ENCODE data around the gene UIMC1.

UIMC1 gene

DNA sequence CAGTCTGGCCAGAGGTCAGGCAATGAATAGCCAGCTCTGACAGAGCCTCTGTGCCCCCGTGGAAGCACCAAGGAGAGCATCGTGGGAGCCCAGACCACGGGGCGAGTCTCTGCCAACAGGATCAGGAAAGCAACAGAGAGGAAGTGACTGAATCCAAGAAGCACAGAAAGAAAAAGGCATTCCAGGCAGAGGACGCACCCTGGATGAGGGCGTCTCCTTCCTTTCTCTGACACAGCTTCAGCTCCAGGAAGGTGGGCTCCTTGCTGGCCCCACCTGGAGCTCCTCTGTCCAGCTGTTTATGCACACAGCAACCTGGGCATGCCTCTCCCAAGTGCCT lies 124.0 kb downstream of the UIMC1 start:
- H3K27me3 ChIP-seq (ENCODE audit: low read depth, low read length): no peaks in the 10 kb centered on the region
- H3K36me3 ChIP-seq (ENCODE audit: control insufficient read depth in 1 of 2, insufficient read depth in 2 of 2, low read length in 2 of 2): no peaks in the 10 kb centered on the region
- no peak overlapping the region for H3K27ac ChIP-seq (ENCODE audit: low read length)

DNA sequence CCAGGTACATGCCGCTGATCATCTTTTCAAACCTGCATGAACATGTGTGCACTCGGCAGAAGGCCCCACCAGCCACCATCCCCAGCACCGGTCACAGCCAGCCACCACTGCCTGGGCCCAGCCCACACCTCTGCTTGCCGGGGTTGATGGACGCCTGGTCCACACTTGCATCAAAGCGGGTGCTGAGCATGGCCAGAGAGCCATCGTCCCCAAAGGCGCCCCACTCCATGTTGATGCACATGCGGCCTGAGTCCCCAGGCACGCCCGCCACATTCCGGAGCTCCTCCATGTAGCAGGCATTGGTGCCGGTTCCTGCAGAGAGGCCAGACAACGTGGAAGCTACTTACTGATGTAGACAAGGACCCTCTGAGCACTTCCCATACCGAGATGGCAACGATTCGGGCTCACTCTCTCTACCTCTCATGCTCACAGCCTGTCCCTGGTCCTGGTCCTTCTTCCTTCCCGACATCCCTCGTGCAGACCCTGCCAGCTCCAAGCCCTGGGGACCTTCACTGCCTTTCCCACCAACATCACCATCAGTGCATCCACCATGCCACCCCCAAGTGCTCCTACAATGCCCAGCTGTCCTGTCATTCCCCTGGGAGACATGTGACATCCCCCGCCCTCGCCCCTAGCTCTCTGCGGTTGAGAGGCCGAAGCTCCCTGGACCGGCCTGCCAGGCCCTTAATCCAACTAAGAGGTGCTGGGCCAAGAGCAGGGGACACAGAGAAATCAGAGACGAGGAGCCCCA lies 124.6 kb downstream of the UIMC1 start:
- Histone ChIP-seq H3K27me3 (ENCODE audit: low read depth, low read length) (no peaks in the 10 kb centered on the region), H3K36me3 (ENCODE audit: control insufficient read depth in 1 of 2, insufficient read depth in 2 of 2, low read length in 2 of 2) (no peaks in the 10 kb centered on the region), H3K4me1 (ENCODE audit: control insufficient read depth in 1 of 2, insufficient read depth in 2 of 2, low read length in 2 of 2) (no peaks in the 10 kb centered on the region), H3K27ac (ENCODE audit: low read length) (no peak overlapping the region), H3K9me3 (ENCODE audit: control insufficient read depth in 1 of 2, low read length in 2 of 2) (no peaks in the 10 kb centered on the region), H3K4me3 (ENCODE audit: low read depth in 1 of 2, low read length in 2 of 2) (no peak overlapping the region)

More for the DNA sequence above, 124.0 kb downstream of the UIMC1 start:
- H3K4me1 ChIP-seq (ENCODE audit: control insufficient read depth in 1 of 2, insufficient read depth in 2 of 2, low read length in 2 of 2): no peaks in the 10 kb centered on the region
- H3K9me3 ChIP-seq (ENCODE audit: control insufficient read depth in 1 of 2, low read length in 2 of 2): no peaks in the 10 kb centered on the region
- no peak overlapping the region for H3K4me3 ChIP-seq (ENCODE audit: low read depth in 1 of 2, low read length in 2 of 2)

- H3K9me3 ChIP-seq (ENCODE audit: control insufficient read depth in 1 of 2, low read length in 2 of 2): no peaks in the 10 kb centered on the region
- no peak overlapping the region for H3K4me3 ChIP-seq (ENCODE audit: low read depth in 1 of 2, low read length in 2 of 2)
- H3K4me1 ChIP-seq (ENCODE audit: control insufficient read depth in 1 of 2, insufficient read depth in 2 of 2, low read length in 2 of 2): no peaks in the 10 kb centered on the region
- H3K36me3 ChIP-seq (ENCODE audit: control insufficient read depth in 1 of 2, insufficient read depth in 2 of 2, low read length in 2 of 2): no peaks in the 10 kb centered on the region
- no peaks in the 10 kb centered on the region for H3K27me3 ChIP-seq (ENCODE audit: low read depth, low read length)
- no peak overlapping the region for H3K27ac ChIP-seq (ENCODE audit: low read length)
Observed at GRCh38 chr5:176881021-176881749, 125.4 kb downstream of the UIMC1 start.

GRCh38 chr5:176880366-176881020 lies 126.1 kb downstream of the UIMC1 start:
- Histone ChIP-seq H3K9me3 (ENCODE audit: control insufficient read depth in 1 of 2, low read length in 2 of 2) (no peaks in the 10 kb centered on the region), H3K4me1 (ENCODE audit: control insufficient read depth in 1 of 2, insufficient read depth in 2 of 2, low read length in 2 of 2) (no peaks in the 10 kb centered on the region), H3K27ac (ENCODE audit: low read length) (no peak overlapping the region), H3K27me3 (ENCODE audit: low read depth, low read length) (no peaks in the 10 kb centered on the region), H3K36me3 (ENCODE audit: control insufficient read depth in 1 of 2, insufficient read depth in 2 of 2, low read length in 2 of 2) (no peaks in the 10 kb centered on the region), H3K4me3 (ENCODE audit: low read depth in 1 of 2, low read length in 2 of 2) (no peak overlapping the region)

DNA sequence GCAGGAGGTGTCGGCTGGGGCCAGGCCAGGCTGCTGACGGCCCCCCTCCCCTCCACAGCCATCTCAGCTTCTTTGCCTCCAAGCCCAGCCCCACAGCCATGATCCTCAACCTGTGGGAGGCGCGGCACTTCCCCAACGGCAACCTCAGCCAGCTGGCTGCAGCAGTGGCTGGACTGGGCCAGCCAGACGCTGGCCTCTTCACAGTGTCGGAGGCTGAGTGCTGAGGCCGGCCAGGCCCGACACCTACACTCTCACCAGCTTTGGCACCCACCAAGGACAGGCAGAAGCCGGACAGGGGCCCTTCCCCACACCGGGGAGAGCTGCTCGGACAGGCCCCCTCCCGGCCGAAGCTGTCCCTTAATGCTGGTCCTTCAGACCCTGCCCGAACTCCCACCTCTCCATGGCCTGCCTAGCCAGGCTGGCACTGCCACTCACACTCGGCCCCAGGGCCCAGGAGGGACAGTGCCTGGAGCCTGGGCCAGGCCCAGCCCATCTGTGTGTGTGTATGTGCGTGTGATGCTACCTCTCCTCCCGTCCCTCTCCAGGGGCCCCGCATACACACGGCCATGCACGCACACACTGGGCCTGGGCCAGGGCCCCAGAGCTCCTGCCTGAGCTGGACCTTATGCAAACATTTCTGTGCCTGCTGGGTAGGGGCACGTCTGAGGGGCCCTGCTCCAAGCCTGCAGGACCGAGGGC lies 126.8 kb downstream of the UIMC1 start:
- H3K4me3 ChIP-seq (ENCODE audit: low read depth in 1 of 2, low read length in 2 of 2): no peak overlapping the region
- no peak overlapping the region for H3K27ac ChIP-seq (ENCODE audit: low read length)
- H3K9me3 ChIP-seq (ENCODE audit: control insufficient read depth in 1 of 2, low read length in 2 of 2): no peaks in the 10 kb centered on the region
- H3K4me1 ChIP-seq (ENCODE audit: control insufficient read depth in 1 of 2, insufficient read depth in 2 of 2, low read length in 2 of 2): no peaks in the 10 kb centered on the region
- H3K36me3 ChIP-seq (ENCODE audit: control insufficient read depth in 1 of 2, insufficient read depth in 2 of 2, low read length in 2 of 2): no peaks in the 10 kb centered on the region
- H3K27me3 ChIP-seq (ENCODE audit: low read depth, low read length): no peaks in the 10 kb centered on the region

- H3K4me1 ChIP-seq (ENCODE audit: control insufficient read depth in 1 of 2, insufficient read depth in 2 of 2, low read length in 2 of 2): no peaks in the 10 kb centered on the region
- no peaks in the 10 kb centered on the region for H3K9me3 ChIP-seq (ENCODE audit: control insufficient read depth in 1 of 2, low read length in 2 of 2)
- no peaks in the 10 kb centered on the region for H3K27me3 ChIP-seq (ENCODE audit: low read depth, low read length)
- H3K27ac ChIP-seq (ENCODE audit: low read length): no peak overlapping the region
- no peak overlapping the region for H3K4me3 ChIP-seq (ENCODE audit: low read depth in 1 of 2, low read length in 2 of 2)
- no peaks in the 10 kb centered on the region for H3K36me3 ChIP-seq (ENCODE audit: control insufficient read depth in 1 of 2, insufficient read depth in 2 of 2, low read length in 2 of 2)
Observed at GRCh38 chr5:176878906-176879662, 127.5 kb downstream of the UIMC1 start.

- no peaks in the 10 kb centered on the region for H3K27me3 ChIP-seq (ENCODE audit: low read depth, low read length)
- H3K27ac ChIP-seq (ENCODE audit: low read length): no peak overlapping the region
- H3K4me3 ChIP-seq (ENCODE audit: low read depth in 1 of 2, low read length in 2 of 2): no peak overlapping the region
- H3K4me1 ChIP-seq (ENCODE audit: control insufficient read depth in 1 of 2, insufficient read depth in 2 of 2, low read length in 2 of 2): no peaks in the 10 kb centered on the region
- H3K36me3 ChIP-seq (ENCODE audit: control insufficient read depth in 1 of 2, insufficient read depth in 2 of 2, low read length in 2 of 2): no peaks in the 10 kb centered on the region
- H3K9me3 ChIP-seq (ENCODE audit: control insufficient read depth in 1 of 2, low read length in 2 of 2): no peaks in the 10 kb centered on the region
Observed at GRCh38 chr5:176878463-176878862, 128.1 kb downstream of the UIMC1 start.

- Histone ChIP-seq H3K4me1 (ENCODE audit: control insufficient read depth in 1 of 2, insufficient read depth in 2 of 2, low read length in 2 of 2) (no peaks in the 10 kb centered on the region), H3K9me3 (ENCODE audit: control insufficient read depth in 1 of 2, low read length in 2 of 2) (no peaks in the 10 kb centered on the region), H3K27me3 (ENCODE audit: low read depth, low read length) (no peaks in the 10 kb centered on the region), H3K27ac (ENCODE audit: low read length) (no peak overlapping the region), H3K4me3 (ENCODE audit: low read depth in 1 of 2, low read length in 2 of 2) (no peak overlapping the region), H3K36me3 (ENCODE audit: control insufficient read depth in 1 of 2, insufficient read depth in 2 of 2, low read length in 2 of 2) (no peaks in the 10 kb centered on the region)
Observed at GRCh38 chr5:176877793-176878331, 128.7 kb downstream of the UIMC1 start.

- no peak overlapping the region for H3K27ac ChIP-seq (ENCODE audit: low read length)
- no peaks in the 10 kb centered on the region for H3K27me3 ChIP-seq (ENCODE audit: low read depth, low read length)
- no peaks in the 10 kb centered on the region for H3K36me3 ChIP-seq (ENCODE audit: control insufficient read depth in 1 of 2, insufficient read depth in 2 of 2, low read length in 2 of 2)
- no peaks in the 10 kb centered on the region for H3K4me1 ChIP-seq (ENCODE audit: control insufficient read depth in 1 of 2, insufficient read depth in 2 of 2, low read length in 2 of 2)
- no peak overlapping the region for H3K4me3 ChIP-seq (ENCODE audit: low read depth in 1 of 2, low read length in 2 of 2)
- H3K9me3 ChIP-seq (ENCODE audit: control insufficient read depth in 1 of 2, low read length in 2 of 2): no peaks in the 10 kb centered on the region
Observed at GRCh38 chr5:176876506-176877431, 129.8 kb downstream of the UIMC1 start.

All from muscle layer of duodenum (tissue), 2 donors.